ENCODE results near the gene SPATA9.

GRCh38 chr5:95654196-95654595 is 28.6 kb downstream of the SPATA9 start:
- TF ChIP-seq CTCF (IDR thresholded peaks at IDR 0.05) (no peak), POLR2A (IDR thresholded peaks at IDR 0.05) (no peak), POLR2AphosphoS5 (IDR thresholded peaks at IDR 0.05) (no peak)
